Measurements from ENCODE around the gene TBC1D9B. TPM values are rescaled to one million over a fixed set of nuclear protein-coding genes. Genes with fewer than 3 reads are reported as not detected.

The TBC1D9B gene
- total and polyA plus RNA-seq, 9 of the 15 experiments (the other 6 are each of a cell fraction or from before 2014, with no cell fraction given): 2.9 to 59.1 (median 33.5) TPM

- FAIRE-seq (no peak), ATAC-seq (no peak), DNase-seq (ENCODE audit: extremely low read depth in 1 of 4, low spot score in 3 of 4) (no peak)
- intact Hi-C loops (cut with micrococcal nuclease) (loop anchor here (5.0 kb wide), 2 partner anchors 35 to 200 kb away; partner anchors contain the start of genes HNRNPH1 and MRNIP), in situ Hi-C loops (cut with MboI) (no loop called here)
- H3K27ac ChIP-seq (ENCODE audit: extremely low read depth, low read depth, low read length): peak overlapping the region; percentile 98; the same call in 2 of the 3 replicates
- no peaks in the 10 kb centered on the region for H3K9me3 ChIP-seq (replicated peaks; ENCODE audit: control insufficient read depth, insufficient read depth, low read depth, low read length)
- H4K20me1 ChIP-seq (replicated peaks; ENCODE audit: control insufficient read depth, insufficient read depth, low read length): peaks cover 30% of the 10 kb centered on the region
- peak overlapping the region; percentile 100 for H3K4me3 ChIP-seq
- H3K79me2 ChIP-seq (ENCODE audit: control insufficient read depth, insufficient read depth, low read length): peaks cover 65% of the 10 kb centered on the region
- peaks cover 37 to 65% of the 10 kb centered on the region in 2 experiments for H3K4me1 ChIP-seq (replicated peaks in 1 of 2; ENCODE audit: control insufficient read depth in 2 of 2, insufficient read depth in 2 of 2, low read length in 2 of 2)
- 70% methylated on average over 8 of the region's 8 CpGs for WGBS (ENCODE audit: insufficient coverage, low coverage, missing lambda C conversion rate)
- ChIA-PET POLR2A (interaction anchor here (0.6 to 3.5 kb wide), 5 partner anchors 10 to 47 kb away, joined by 3 to 30 read pairs (median 5); no protein-coding TSS in a partner anchor), CTCF (ENCODE audit: low intra/inter-chr PET ratio) (interaction anchor here (0.7 kb wide), 2 partner anchors 60 to 184 kb away, joined by 3 to 5 read pairs; no protein-coding TSS in a partner anchor)
- no TSS peak for BruUV-seq (replicated peaks)
- H3K9ac ChIP-seq (ENCODE audit: insufficient read depth in 1 of 2, low read depth in 2 of 2, low read length in 2 of 2): peak overlapping the region; percentile 83 to 96
- H3K9me1 ChIP-seq (ENCODE audit: control insufficient read depth, insufficient read depth, low read length): peaks cover 15% of the 10 kb centered on the region
- no peak overlapping the region for H2AFZ ChIP-seq (ENCODE audit: low read depth, low read length)
- H3K4me2 ChIP-seq (ENCODE audit: insufficient read depth, low read length): peak overlapping the region; percentile 87
- no peaks in the 10 kb centered on the region for H3K27me3 ChIP-seq (ENCODE audit: control insufficient read depth in 2 of 2, insufficient read depth in 2 of 2, low read length in 2 of 2)
- peaks cover 60% of the 10 kb centered on the region; the same call in 2 of the 3 replicates for H3K36me3 ChIP-seq (ENCODE audit: control insufficient read depth, insufficient read depth, low read length)
- no peak for TF ChIP-seq RNF219 (CRISPR knock-in tag; IDR thresholded peaks at IDR 0.05)
- TF ChIP-seq ARID1B (IDR thresholded peaks at IDR 0.05): no peak
- no peak for TF ChIP-seq ZNF76 (CRISPR knock-in tag; IDR thresholded peaks at IDR 0.05; ENCODE audit: borderline replicate concordance)
- no peak for TF ChIP-seq KLF13 (tag; IDR thresholded peaks at IDR 0.05; ENCODE audit: borderline replicate concordance, low read depth)
- TF ChIP-seq HMGN3 (IDR thresholded peaks at IDR 0.05; ENCODE audit: borderline replicate concordance, extremely low read depth, insufficient read length, low read depth, low read length): no peak
- no peak for TF ChIP-seq TAF15 (IDR thresholded peaks at IDR 0.05; ENCODE audit: low read depth, low read length)
- no peak for TF ChIP-seq ZNF655 (CRISPR knock-in tag; IDR thresholded peaks at IDR 0.05)
- TF ChIP-seq NCOA4 (IDR thresholded peaks at IDR 0.05; ENCODE audit: partially characterized antibody): no peak
- no peak for TF ChIP-seq ZNF511 (CRISPR knock-in tag; IDR thresholded peaks at IDR 0.05)
- no peak for TF ChIP-seq PML (IDR thresholded peaks at IDR 0.05; ENCODE audit: low read length)
- peak; percentile 26; the same call in 1 of the 2 replicates for TF ChIP-seq POLR2AphosphoS5 (IDR thresholded peaks at IDR 0.05; ENCODE audit: control insufficient read depth, insufficient read depth, low read depth, low read length)
- peak; percentile 59 for TF ChIP-seq POLR2G (IDR thresholded peaks at IDR 0.05; ENCODE audit: low read depth, low read length)
- no peak for TF ChIP-seq ATF3 (IDR thresholded peaks at IDR 0.05)
- no peak for TF ChIP-seq ATF3 (CRISPR knock-in tag; conservative IDR thresholded peaks at IDR 0.05)
- TF ChIP-seq DMBX1 (CRISPR knock-in tag; IDR thresholded peaks at IDR 0.05; ENCODE audit: borderline replicate concordance): no peak
- TF ChIP-seq ZNF699 (CRISPR knock-in tag; IDR thresholded peaks at IDR 0.05; ENCODE audit: insufficient replicate concordance): no peak
- TF ChIP-seq ZNF644 (tag; IDR thresholded peaks at IDR 0.05; ENCODE audit: low read depth): no peak
These were observed 85.2 kb downstream of the TBC1D9B start for GRCh38 chr5:179822444-179822990.

Measured in K562 (cell line).